ENCODE data around the gene NRGN.

The NRGN gene

DNA sequence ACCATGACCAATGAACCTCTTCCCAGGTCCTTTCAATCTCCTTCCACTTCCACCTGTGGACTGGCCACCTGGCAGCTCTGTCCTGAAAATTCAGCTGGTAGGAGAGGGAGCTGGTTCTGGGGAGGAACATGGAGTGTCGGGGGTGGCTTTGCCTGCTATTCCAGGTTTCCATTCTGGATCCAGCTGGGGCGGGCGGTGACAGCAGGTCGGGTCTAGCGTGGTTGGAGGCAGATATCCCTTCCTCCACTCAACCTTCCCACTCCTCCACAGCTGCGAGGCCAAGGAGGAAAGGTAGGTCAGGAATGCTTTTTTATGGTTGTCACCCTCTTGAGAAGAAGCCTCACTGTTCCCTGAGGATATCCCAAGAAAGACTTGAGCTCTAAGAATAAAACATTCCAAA is 3.3 kb downstream of the NRGN start:
- H3K27me3 ChIP-seq (ENCODE audit: insufficient read depth, poor library complexity, severe bottlenecking), result peaks cover 26% of the 10 kb centered on the region
- H3K27ac ChIP-seq (replicated peaks), result no peak overlapping the region
- TF ChIP-seq, protein P1, sequence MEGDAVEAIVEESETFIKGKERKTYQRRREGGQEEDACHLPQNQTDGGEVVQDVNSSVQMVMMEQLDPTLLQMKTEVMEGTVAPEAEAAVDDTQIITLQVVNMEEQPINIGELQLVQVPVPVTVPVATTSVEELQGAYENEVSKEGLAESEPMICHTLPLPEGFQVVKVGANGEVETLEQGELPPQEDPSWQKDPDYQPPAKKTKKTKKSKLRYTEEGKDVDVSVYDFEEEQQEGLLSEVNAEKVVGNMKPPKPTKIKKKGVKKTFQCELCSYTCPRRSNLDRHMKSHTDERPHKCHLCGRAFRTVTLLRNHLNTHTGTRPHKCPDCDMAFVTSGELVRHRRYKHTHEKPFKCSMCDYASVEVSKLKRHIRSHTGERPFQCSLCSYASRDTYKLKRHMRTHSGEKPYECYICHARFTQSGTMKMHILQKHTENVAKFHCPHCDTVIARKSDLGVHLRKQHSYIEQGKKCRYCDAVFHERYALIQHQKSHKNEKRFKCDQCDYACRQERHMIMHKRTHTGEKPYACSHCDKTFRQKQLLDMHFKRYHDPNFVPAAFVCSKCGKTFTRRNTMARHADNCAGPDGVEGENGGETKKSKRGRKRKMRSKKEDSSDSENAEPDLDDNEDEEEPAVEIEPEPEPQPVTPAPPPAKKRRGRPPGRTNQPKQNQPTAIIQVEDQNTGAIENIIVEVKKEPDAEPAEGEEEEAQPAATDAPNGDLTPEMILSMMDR (IDR thresholded peaks at IDR 0.05; ENCODE audit: insufficient read depth, low read length), result no peak
- TF ChIP-seq GABPA (IDR thresholded peaks at IDR 0.05; ENCODE audit: low read depth), result no peak
- TF ChIP-seq, protein P2, sequence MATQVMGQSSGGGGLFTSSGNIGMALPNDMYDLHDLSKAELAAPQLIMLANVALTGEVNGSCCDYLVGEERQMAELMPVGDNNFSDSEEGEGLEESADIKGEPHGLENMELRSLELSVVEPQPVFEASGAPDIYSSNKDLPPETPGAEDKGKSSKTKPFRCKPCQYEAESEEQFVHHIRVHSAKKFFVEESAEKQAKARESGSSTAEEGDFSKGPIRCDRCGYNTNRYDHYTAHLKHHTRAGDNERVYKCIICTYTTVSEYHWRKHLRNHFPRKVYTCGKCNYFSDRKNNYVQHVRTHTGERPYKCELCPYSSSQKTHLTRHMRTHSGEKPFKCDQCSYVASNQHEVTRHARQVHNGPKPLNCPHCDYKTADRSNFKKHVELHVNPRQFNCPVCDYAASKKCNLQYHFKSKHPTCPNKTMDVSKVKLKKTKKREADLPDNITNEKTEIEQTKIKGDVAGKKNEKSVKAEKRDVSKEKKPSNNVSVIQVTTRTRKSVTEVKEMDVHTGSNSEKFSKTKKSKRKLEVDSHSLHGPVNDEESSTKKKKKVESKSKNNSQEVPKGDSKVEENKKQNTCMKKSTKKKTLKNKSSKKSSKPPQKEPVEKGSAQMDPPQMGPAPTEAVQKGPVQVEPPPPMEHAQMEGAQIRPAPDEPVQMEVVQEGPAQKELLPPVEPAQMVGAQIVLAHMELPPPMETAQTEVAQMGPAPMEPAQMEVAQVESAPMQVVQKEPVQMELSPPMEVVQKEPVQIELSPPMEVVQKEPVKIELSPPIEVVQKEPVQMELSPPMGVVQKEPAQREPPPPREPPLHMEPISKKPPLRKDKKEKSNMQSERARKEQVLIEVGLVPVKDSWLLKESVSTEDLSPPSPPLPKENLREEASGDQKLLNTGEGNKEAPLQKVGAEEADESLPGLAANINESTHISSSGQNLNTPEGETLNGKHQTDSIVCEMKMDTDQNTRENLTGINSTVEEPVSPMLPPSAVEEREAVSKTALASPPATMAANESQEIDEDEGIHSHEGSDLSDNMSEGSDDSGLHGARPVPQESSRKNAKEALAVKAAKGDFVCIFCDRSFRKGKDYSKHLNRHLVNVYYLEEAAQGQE (IDR thresholded peaks at IDR 0.05; ENCODE audit: insufficient replicate concordance, low read depth), result no peak
- no peak for TF ChIP-seq SPI1 (IDR thresholded peaks at IDR 0.05; ENCODE audit: borderline replicate concordance, low read depth)
- no peak for TF ChIP-seq POLR2AphosphoS5 (IDR thresholded peaks at IDR 0.05; ENCODE audit: low read depth)
- DNase-seq (ENCODE audit: low read depth in 1 of 2, low spot score in 1 of 2), result no peak
- H3K4me3 ChIP-seq (replicated peaks; ENCODE audit: insufficient read depth, low read length), result no peak overlapping the region

DNA sequence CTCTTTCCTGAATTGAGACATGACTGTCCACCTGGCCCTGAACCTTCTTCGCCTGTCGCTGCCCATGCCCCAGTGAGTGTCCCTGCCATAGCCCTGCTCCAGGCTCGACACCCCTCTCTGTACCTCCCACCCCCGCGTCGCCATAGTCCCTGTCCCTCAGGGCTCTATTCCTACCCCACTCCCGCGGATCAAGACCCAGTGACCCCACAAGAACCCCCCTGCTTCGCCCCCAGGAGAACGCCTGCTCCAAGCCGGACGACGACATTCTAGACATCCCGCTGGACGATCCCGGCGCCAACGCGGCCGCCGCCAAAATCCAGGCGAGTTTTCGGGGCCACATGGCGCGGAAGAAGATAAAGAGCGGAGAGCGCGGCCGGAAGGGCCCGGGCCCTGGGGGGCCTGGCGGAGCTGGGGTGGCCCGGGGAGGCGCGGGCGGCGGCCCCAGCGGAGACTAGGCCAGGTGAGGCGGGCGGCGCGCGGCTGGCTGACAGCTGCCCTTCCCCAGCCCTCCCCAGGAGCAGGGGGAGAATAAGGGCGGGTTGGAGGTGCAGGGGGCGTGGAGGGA is 5.6 kb downstream of the NRGN start:
- TF ChIP-seq SPI1 (IDR thresholded peaks at IDR 0.05; ENCODE audit: borderline replicate concordance, low read depth), result no peak
- TF ChIP-seq GABPA (IDR thresholded peaks at IDR 0.05; ENCODE audit: low read depth), result no peak
- Histone ChIP-seq H3K27me3 (ENCODE audit: insufficient read depth, poor library complexity, severe bottlenecking) (peaks cover 22% of the 10 kb centered on the region), H3K4me3 (replicated peaks; ENCODE audit: insufficient read depth, low read length) (no peak overlapping the region), H3K27ac (replicated peaks) (no peak overlapping the region)
- DNase-seq (ENCODE audit: low read depth in 1 of 2, low spot score in 1 of 2), result no peak

- peak in 1 of 2 experiments; percentile 24 for DNase-seq (ENCODE audit: low read depth in 1 of 2, low spot score in 1 of 2)
- TF ChIP-seq SPI1 (IDR thresholded peaks at IDR 0.05; ENCODE audit: borderline replicate concordance, low read depth), result peak; percentile 21; the same call in 1 of the 2 replicates
- TF ChIP-seq GABPA (IDR thresholded peaks at IDR 0.05; ENCODE audit: low read depth), result no peak
- Histone ChIP-seq H3K4me3 (replicated peaks; ENCODE audit: insufficient read depth, low read length) (peak overlapping the region; percentile 59), H3K27me3 (ENCODE audit: insufficient read depth, poor library complexity, severe bottlenecking) (peaks cover 20% of the 10 kb centered on the region), H3K27ac (replicated peaks) (no peak overlapping the region)
Observed at GRCh38 chr11:124745835-124746620, 6.3 kb downstream of the NRGN start.

DNA sequence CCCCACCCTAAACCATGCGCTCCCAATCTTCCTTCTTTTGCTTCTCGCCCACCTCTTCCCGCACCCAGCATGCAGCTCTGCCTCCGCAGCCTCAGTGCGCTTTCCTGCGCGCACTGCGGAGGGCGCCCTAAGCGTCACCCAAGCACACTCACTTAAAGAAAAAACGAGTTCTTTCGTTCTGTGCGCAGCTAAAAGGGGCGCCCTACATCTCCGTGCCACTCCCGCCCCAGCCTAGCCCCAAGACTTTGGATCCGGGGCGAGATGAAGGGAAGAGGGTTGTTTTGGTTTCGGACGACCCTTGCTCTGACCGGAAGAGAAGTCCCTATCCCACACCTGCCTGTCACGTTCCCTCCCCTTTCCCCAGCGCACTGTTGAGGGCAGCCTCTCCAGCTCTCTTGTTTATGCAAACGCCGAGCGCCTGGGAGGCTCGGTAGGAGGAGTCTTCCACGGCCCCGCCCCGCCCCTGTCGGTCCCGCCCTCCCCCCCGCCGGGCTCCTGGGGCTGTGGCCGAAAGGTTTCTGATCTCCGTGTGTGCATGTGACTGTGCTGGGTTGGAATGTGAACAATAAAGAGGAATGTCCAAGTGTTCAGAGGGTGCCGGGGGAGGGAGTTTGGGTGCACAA is 7.0 kb downstream of the NRGN start:
- no peak overlapping the region for H3K27ac ChIP-seq (replicated peaks)
- H3K4me3 ChIP-seq (replicated peaks; ENCODE audit: insufficient read depth, low read length), result peak overlapping the region; percentile 59
- TF ChIP-seq, protein P1 (IDR thresholded peaks at IDR 0.05; ENCODE audit: insufficient read depth, low read length), result peak; percentile 31
- TF ChIP-seq POLR2AphosphoS5 (IDR thresholded peaks at IDR 0.05; ENCODE audit: low read depth), result no peak
- DNase-seq (ENCODE audit: low read depth in 1 of 2, low spot score in 1 of 2), result peak; percentile 51 to 52
- peaks cover 20% of the 10 kb centered on the region for H3K27me3 ChIP-seq (ENCODE audit: insufficient read depth, poor library complexity, severe bottlenecking)

DNA sequence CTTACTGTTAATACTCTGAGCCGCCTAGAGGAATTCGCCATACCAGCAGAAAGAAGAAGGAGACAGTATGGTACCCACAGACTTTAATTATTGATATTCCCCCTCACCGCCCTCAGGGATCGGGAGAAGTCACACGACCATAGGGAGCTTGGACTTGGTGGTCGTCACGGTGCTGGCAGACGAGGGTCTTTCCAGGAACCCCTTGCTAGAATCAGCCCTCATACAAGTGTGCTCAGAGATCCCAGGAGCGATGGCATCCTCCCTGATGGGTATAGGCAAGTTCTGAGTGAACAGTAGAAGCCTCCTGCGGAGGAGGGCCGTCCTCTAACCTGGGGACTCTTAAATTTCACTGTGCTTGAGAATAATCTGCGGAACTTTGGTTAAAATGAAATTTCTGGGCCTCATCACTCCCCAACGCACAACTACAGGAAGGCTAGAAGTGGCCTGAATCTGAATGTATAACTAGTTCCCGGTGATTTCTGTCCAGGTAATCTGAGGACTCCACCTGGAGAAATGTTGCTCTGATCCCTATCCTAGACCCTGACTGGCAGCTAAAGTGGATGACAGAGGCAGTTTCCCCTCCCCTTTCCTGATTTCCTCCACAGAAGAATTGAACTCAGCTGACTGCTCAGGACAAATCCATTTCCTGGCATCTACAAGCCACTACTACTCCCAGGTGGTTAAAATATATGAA is 7.8 kb downstream of the NRGN start:
- H3K27ac ChIP-seq (replicated peaks), result no peak overlapping the region
- TF ChIP-seq SPI1 (IDR thresholded peaks at IDR 0.05; ENCODE audit: borderline replicate concordance, low read depth) (no peak), GABPA (IDR thresholded peaks at IDR 0.05; ENCODE audit: low read depth) (no peak), POLR2AphosphoS5 (IDR thresholded peaks at IDR 0.05; ENCODE audit: low read depth) (no peak)
- TF ChIP-seq, protein P2 (IDR thresholded peaks at IDR 0.05; ENCODE audit: insufficient replicate concordance, low read depth), result no peak
- TF ChIP-seq, protein P1 (IDR thresholded peaks at IDR 0.05; ENCODE audit: insufficient read depth, low read length), result no peak
- H3K27me3 ChIP-seq (ENCODE audit: insufficient read depth, poor library complexity, severe bottlenecking), result peaks cover 19% of the 10 kb centered on the region
- no peak for DNase-seq (ENCODE audit: low read depth in 1 of 2, low spot score in 1 of 2)
- H3K4me3 ChIP-seq (replicated peaks; ENCODE audit: insufficient read depth, low read length), result no peak overlapping the region
